GM23248 (cell line): ENCODE results near the gene CEP164. TPM values are rescaled to one million over a fixed set of nuclear protein-coding genes. Genes with fewer than 3 reads are reported as not detected.
A peak's percentile ranks its signal among the peaks of the same experiment; 100 is the strongest.

ENCODE experiments used
- DNase-seq: peaks from one replicate; pipeline ENCODE4 v3.0.0-alpha.2; 2015
- H2AFZ ChIP-seq: fragments of 200-600 bp; sonication (generic); 2 replicates; pipeline ENCODE4 v1.6.1; 2016; ENCODE audit warnings: antibody characterized with exemption
- H3F3A ChIP-seq: fragments of 200-600 bp; sonication (generic); 2 replicates; pipeline ENCODE4 v1.6.1; 2016; ENCODE audit warnings: mild to moderate bottlenecking, antibody characterized with exemption, mixed run types; ENCODE audit not compliant: insufficient read depth
- H3K27ac ChIP-seq: fragments of 200-600 bp; sonication (generic); 2 replicates; pipeline ENCODE4 v1.5.1; 2016; ENCODE audit warnings: mild to moderate bottlenecking
- H3K27me3 ChIP-seq: fragments of 200-600 bp; sonication (generic); replicated peaks from 2 replicates; pipeline ENCODE4 v1.6.1; 2016; ENCODE audit warnings: mild to moderate bottlenecking; ENCODE audit not compliant: insufficient read depth
- H3K36me3 ChIP-seq: fragments of 200-600 bp; sonication (generic); 2 replicates; pipeline ENCODE4 v1.6.1; 2016; ENCODE audit warnings: low read depth, mild to moderate bottlenecking
- H3K4me1 ChIP-seq: fragments of 200-600 bp; sonication (generic); 2 replicates; pipeline ENCODE4 v1.6.1; 2016; ENCODE audit warnings: mild to moderate bottlenecking; ENCODE audit not compliant: insufficient read depth
- H3K4me2 ChIP-seq: fragments of 200-600 bp; sonication (generic); one replicate; pipeline ENCODE4 v1.6.1; 2016; ENCODE audit warnings: mild to moderate bottlenecking; ENCODE audit not compliant: unreplicated experiment
- H3K4me3 ChIP-seq: fragments of 200-600 bp; sonication (generic); 2 replicates; pipeline ENCODE4 v1.5.1; 2016; ENCODE audit warnings: mild to moderate bottlenecking
- H3K79me2 ChIP-seq: fragments of 200-600 bp; sonication (generic); 2 replicates; pipeline ENCODE4 v1.6.1; 2016; ENCODE audit warnings: mild to moderate bottlenecking; ENCODE audit not compliant: insufficient read depth
- H3K9ac ChIP-seq: fragments of 200-600 bp; sonication (generic); 2 replicates; pipeline ENCODE4 v1.6.1; 2016; ENCODE audit warnings: mild to moderate bottlenecking
- H3K9me2 ChIP-seq: fragments of 200-600 bp; sonication (generic); 2 replicates; pipeline ENCODE4 v1.6.1; 2016; ENCODE audit warnings: mixed run types, mild to moderate bottlenecking, moderate library complexity; ENCODE audit not compliant: insufficient read depth
- H3K9me3 ChIP-seq: fragments of 200-600 bp; sonication (generic); one replicate; pipeline ENCODE4 v1.6.1; 2017; ENCODE audit warnings: low read depth
- H4K20me1 ChIP-seq: fragments of 200-600 bp; sonication (generic); 2 replicates; pipeline ENCODE4 v1.6.0; 2016; ENCODE audit not compliant: insufficient read depth
- EZH2 ChIP-seq: fragments of 200-600 bp; sonication (generic); IDR thresholded peaks from 2 replicates; pipeline ENCODE4 v1.6.1; 2018; ENCODE audit warnings: antibody characterized with exemption, mild to moderate bottlenecking; ENCODE audit not compliant: insufficient read depth, poor library complexity, severe bottlenecking
- EZH2phosphoT487 ChIP-seq: fragments of 200-600 bp; sonication (generic); IDR thresholded peaks from 2 replicates; pipeline ENCODE4 v1.6.1; 2018; ENCODE audit warnings: antibody characterized with exemption, moderate library complexity, mild to moderate bottlenecking, low read depth; ENCODE audit not compliant: insufficient read depth
- WGBS, 2 experiments: methylation state at CpG; one replicate each; pipeline ENCODE4 v1.1.6; 2015 to 2017; ENCODE audit warnings: low lambda C conversion rate in 2 of 2, low coverage in 1 of 2; ENCODE audit errors: missing lambda C conversion rate in 2 of 2; 5-methylcytosine and 5-hydroxymethylcytosine counted together
- in situ Hi-C: fragments of 300-500 bp; cut with MboI; formaldehyde crosslinking; loops from 2 replicates; pipeline ENCODE4 v1.15.0; 2020
- polyA plus RNA-seq: library from polyadenylated mRNA; unstranded; fragments of >200 nt; fragmentation: Nextera tagmentation; extraction: Ambion mirVana; gene quantifications from 2 replicates; pipeline ENCODE4 v1.2.1, GENCODE V29; 2016
- total RNA-seq: library from RNA; depleted of rRNA; stranded (reverse); fragments of >200 nt; shearing (Covaris generic); gene quantifications from 2 replicates; pipeline ENCODE4 v1.2.3, GENCODE V29; 2014

Gene CEP164
- total and polyA plus RNA-seq, 2 experiments from 2014 or later = 20.3 to 30.9 TPM

GRCh38 chr11:117296881-117297280 lies 30.8 kb upstream of the CEP164 start:
- Histone ChIP-seq H3K27ac (no peak overlapping the region), H3K27me3 (no peaks in the 10 kb centered on the region), H3K79me2 (no peaks in the 10 kb centered on the region), H3K4me3 (no peak overlapping the region), H3K36me3 (peaks cover 5% of the 10 kb centered on the region), H3K9me3 (no peaks in the 10 kb centered on the region), H2AFZ (no peak overlapping the region), H3F3A (no peaks in the 10 kb centered on the region), H3K9ac (no peak overlapping the region), H4K20me1 (no peaks in the 10 kb centered on the region), H3K4me1 (peaks cover 12% of the 10 kb centered on the region), H3K4me2 (no peak overlapping the region), H3K9me2 (no peaks in the 10 kb centered on the region)
- TF ChIP-seq EZH2phosphoT487 (no peak), EZH2 (no peak)
- DNase-seq = no peak
- 86 to 89% methylated on average over 6 of the region's 6 CpGs for WGBS, 2 experiments
- in situ Hi-C loops = no loop called here

- Histone ChIP-seq H2AFZ (no peak overlapping the region), H3K9me3 (no peaks in the 10 kb centered on the region), H3K9ac (no peak overlapping the region), H3K4me2 (no peak overlapping the region), H3K27me3 (no peaks in the 10 kb centered on the region), H3F3A (no peaks in the 10 kb centered on the region), H3K4me3 (no peak overlapping the region), H3K79me2 (0 out of 2 replicates have a peak, but pooled peaks cover 3% of the 10 kb centered on the region), H3K9me2 (no peaks in the 10 kb centered on the region), H4K20me1 (no peaks in the 10 kb centered on the region), H3K36me3 (peaks cover 5% of the 10 kb centered on the region), H3K4me1 (peaks cover 12% of the 10 kb centered on the region), H3K27ac (no peak overlapping the region)
- TF ChIP-seq EZH2 (no peak), EZH2phosphoT487 (no peak)
- 92 to 95% methylated on average over 8 of the region's 8 CpGs for whole genome bisulfite sequencing, 2 experiments
- in situ Hi-C loops = no loop called here
- DNase-seq = no peak
Observed at GRCh38 chr11:117298195-117298594, 29.5 kb upstream of the CEP164 start.

GRCh38 chr11:117299351-117300282 lies 28.0 kb upstream of the CEP164 start:
- Histone ChIP-seq H3K36me3 (no peaks in the 10 kb centered on the region), H3K4me1 (peaks cover 12% of the 10 kb centered on the region), H3K9me2 (no peaks in the 10 kb centered on the region), H3K9me3 (no peaks in the 10 kb centered on the region), H3K27me3 (no peaks in the 10 kb centered on the region), H3K27ac (no peak overlapping the region), H3K79me2 (0 out of 2 replicates have a peak, but pooled peaks cover 3% of the 10 kb centered on the region), H3K4me3 (no peak overlapping the region), H4K20me1 (no peaks in the 10 kb centered on the region), H3K9ac (peak overlapping the region; percentile 35; the same call in 1 of the 2 replicates), H3K4me2 (no peak overlapping the region), H2AFZ (0 out of 2 replicates have a peak overlapping the region, but pooled peaks have one; percentile 35), H3F3A (no peaks in the 10 kb centered on the region)
- WGBS, 2 experiments = 71 to 79% methylated on average over 11 to 12 of the region's 12 CpGs
- DNase-seq = no peak
- in situ Hi-C loops = no loop called here
- no peak for TF ChIP-seq EZH2phosphoT487
- no peak for TF ChIP-seq EZH2

- no peaks in the 10 kb centered on the region for H3K27me3 ChIP-seq
- peaks cover 12% of the 10 kb centered on the region for H3K4me1 ChIP-seq
- H3K9me2 ChIP-seq = no peaks in the 10 kb centered on the region
- 0 out of 2 replicates have a peak, but pooled peaks cover 3% of the 10 kb centered on the region for H3K79me2 ChIP-seq
- in situ Hi-C loops = no loop called here
- H3K4me2 ChIP-seq = peak overlapping the region; percentile 59
- no peaks in the 10 kb centered on the region for H3F3A ChIP-seq
- WGBS, 2 experiments = 15 to 25% methylated on average over 14 to 17 of the region's 17 CpGs
- no peak overlapping the region for H3K27ac ChIP-seq
- no peaks in the 10 kb centered on the region for H3K36me3 ChIP-seq
- DNase-seq = peak; percentile 52
- TF ChIP-seq EZH2phosphoT487 = no peak
- no peak for TF ChIP-seq EZH2
- H3K9ac ChIP-seq = peak overlapping the region; percentile 35; the same call in 1 of the 2 replicates
- H3K9me3 ChIP-seq = no peaks in the 10 kb centered on the region
- H3K4me3 ChIP-seq = peak overlapping the region; percentile 29; the same call in 1 of the 2 replicates
- H4K20me1 ChIP-seq = no peaks in the 10 kb centered on the region
- H2AFZ ChIP-seq = peak overlapping the region; percentile 35; the same call in 1 of the 2 replicates
Observed at GRCh38 chr11:117300283-117300663, 27.4 kb upstream of the CEP164 start.
